Keratinocyte (primary cell): ENCODE measurements around the gene SOX18.

Experiments used
- EZH2 ChIP-seq: IDR thresholded peaks from one replicate; pipeline ENCODE4 v1.6.1; 2012; ENCODE audit warnings: inconsistent platforms, mild to moderate bottlenecking, low read length, moderate library complexity
- TF ChIP-seq, protein P1 (sequence below), 3 experiments: IDR thresholded peaks in 1 of 3; conservative IDR thresholded peaks in 1 of 3; optimal IDR thresholded peaks in 1 of 3; 2 replicates in 2 of 3; 3 replicates in 1 of 3; pipeline versions ENCODE3 to v1.5.1; 2011; ENCODE audit warnings: low read length in 3 of 3, mild to moderate bottlenecking in 3 of 3, moderate library complexity in 2 of 3, control low read depth in 1 of 3, inconsistent platforms in 1 of 3; ENCODE audit not compliant: insufficient read depth in 2 of 3; ENCODE audit errors: extremely low read depth in 1 of 3

DNA sequence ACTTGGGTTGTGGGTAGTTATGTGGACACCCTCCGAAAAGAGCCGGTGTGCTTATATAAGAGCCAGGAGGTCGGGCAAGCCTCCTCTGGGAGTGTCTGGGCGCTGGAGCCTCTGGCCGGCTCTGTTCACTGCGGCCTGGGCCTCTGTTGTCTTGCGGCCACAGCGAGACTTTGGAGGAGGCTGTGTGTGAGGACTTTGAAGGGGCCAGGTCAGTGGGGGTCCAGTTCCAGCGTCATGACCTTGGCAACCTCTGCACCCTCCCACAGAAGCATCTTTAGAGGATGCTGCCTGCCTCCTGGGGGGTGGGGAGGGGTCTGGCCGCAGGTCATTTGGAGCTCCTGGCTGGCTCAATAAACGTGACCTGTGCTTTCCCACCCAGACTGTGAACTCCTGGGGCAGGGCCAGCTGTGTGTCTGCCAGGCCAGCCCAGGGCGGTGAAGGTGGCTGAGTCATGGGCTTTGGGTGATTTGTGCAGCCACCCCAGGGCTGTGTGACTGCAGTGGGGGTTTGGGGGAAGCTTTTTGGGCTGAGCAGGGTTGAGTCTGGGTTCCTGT lies 14.8 kb upstream of the SOX18 start:
- TF ChIP-seq, protein P1, sequence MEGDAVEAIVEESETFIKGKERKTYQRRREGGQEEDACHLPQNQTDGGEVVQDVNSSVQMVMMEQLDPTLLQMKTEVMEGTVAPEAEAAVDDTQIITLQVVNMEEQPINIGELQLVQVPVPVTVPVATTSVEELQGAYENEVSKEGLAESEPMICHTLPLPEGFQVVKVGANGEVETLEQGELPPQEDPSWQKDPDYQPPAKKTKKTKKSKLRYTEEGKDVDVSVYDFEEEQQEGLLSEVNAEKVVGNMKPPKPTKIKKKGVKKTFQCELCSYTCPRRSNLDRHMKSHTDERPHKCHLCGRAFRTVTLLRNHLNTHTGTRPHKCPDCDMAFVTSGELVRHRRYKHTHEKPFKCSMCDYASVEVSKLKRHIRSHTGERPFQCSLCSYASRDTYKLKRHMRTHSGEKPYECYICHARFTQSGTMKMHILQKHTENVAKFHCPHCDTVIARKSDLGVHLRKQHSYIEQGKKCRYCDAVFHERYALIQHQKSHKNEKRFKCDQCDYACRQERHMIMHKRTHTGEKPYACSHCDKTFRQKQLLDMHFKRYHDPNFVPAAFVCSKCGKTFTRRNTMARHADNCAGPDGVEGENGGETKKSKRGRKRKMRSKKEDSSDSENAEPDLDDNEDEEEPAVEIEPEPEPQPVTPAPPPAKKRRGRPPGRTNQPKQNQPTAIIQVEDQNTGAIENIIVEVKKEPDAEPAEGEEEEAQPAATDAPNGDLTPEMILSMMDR (optimal IDR thresholded peaks at IDR 0.05 in 1 of 3, IDR thresholded peaks at IDR 0.05 in 1 of 3, conservative IDR thresholded peaks at IDR 0.05 in 1 of 3; ENCODE audit: extremely low read depth in 1 of 3, insufficient read depth in 2 of 3, low read length in 3 of 3) = no peak
- no peak for TF ChIP-seq EZH2
